ENCODE results near the gene NKIRAS2.

The NKIRAS2 gene

DNA sequence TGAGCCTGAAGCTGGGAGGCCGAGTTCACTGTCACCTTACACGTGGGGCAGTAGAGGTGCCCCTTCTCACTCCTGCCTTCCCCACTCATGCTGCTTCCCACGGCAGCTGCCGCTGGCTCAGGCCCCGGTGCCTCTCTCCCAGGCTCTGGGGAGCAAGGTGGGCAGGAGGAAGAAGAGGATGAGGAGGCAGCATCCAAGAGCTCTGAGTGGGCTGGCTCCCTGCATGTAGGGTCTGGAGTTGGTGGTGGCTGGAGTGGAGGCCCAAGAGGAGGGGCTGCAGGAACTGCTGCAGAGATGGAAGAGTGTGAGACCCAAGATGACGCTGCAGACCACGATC is 8.9 kb downstream of the NKIRAS2 start:
- TF ChIP-seq, protein P1, sequence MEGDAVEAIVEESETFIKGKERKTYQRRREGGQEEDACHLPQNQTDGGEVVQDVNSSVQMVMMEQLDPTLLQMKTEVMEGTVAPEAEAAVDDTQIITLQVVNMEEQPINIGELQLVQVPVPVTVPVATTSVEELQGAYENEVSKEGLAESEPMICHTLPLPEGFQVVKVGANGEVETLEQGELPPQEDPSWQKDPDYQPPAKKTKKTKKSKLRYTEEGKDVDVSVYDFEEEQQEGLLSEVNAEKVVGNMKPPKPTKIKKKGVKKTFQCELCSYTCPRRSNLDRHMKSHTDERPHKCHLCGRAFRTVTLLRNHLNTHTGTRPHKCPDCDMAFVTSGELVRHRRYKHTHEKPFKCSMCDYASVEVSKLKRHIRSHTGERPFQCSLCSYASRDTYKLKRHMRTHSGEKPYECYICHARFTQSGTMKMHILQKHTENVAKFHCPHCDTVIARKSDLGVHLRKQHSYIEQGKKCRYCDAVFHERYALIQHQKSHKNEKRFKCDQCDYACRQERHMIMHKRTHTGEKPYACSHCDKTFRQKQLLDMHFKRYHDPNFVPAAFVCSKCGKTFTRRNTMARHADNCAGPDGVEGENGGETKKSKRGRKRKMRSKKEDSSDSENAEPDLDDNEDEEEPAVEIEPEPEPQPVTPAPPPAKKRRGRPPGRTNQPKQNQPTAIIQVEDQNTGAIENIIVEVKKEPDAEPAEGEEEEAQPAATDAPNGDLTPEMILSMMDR (IDR thresholded peaks at IDR 0.05; ENCODE audit: borderline replicate concordance, insufficient read depth, low read depth, low read length) = no peak

DNA sequence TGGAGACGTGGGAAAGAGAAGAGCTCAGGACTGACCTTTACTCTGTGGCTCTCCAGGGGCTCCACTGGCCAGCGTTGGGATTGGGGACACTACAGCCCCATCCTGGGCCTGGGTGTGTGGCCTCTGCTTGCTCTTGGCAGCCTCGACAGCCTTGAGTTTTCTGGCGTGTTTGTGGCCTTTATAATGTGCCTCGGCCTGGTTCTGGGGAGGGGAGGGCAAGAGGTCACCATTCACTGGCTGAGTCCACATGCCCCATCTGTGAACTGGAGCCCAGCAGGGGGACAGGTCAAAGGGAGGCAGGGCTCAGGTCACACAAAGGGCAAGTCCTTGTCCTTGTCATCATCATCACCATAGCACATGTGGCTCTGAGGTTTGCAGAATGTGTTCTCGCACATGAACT is 11.7 kb downstream of the NKIRAS2 start:
- TF ChIP-seq, protein P1 (IDR thresholded peaks at IDR 0.05; ENCODE audit: borderline replicate concordance, insufficient read depth, low read depth, low read length) = no peak
- no peak overlapping the region for H3K4me3 ChIP-seq (ENCODE audit: low read depth, low read length)

More for the DNA sequence above, 8.9 kb downstream of the NKIRAS2 start:
- no peak overlapping the region for H3K4me3 ChIP-seq (ENCODE audit: low read depth, low read length)

DNA sequence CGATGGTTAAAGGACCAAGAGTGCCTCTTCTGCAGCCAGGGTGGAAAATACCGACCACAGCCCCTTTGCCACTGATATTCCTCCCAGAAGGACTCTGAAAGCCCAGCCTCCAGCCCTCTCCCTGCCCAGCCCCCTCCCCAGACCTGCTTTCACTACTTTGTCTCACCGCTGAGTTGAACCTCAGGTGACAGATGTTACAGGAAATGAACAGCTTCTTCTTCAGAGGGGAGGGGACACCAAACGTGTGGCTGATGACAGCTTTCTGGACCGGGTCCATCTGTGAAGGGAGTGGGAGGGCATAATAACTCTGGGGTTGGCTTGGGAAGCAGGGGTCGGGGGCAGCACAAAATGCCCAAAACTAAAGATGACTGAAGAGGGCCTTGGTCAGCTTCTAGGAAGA is 14.2 kb downstream of the NKIRAS2 start:
- TF ChIP-seq, protein P1 (IDR thresholded peaks at IDR 0.05; ENCODE audit: borderline replicate concordance, insufficient read depth, low read depth, low read length) = no peak
- H3K4me3 ChIP-seq (ENCODE audit: low read depth, low read length) = no peak overlapping the region

DNA sequence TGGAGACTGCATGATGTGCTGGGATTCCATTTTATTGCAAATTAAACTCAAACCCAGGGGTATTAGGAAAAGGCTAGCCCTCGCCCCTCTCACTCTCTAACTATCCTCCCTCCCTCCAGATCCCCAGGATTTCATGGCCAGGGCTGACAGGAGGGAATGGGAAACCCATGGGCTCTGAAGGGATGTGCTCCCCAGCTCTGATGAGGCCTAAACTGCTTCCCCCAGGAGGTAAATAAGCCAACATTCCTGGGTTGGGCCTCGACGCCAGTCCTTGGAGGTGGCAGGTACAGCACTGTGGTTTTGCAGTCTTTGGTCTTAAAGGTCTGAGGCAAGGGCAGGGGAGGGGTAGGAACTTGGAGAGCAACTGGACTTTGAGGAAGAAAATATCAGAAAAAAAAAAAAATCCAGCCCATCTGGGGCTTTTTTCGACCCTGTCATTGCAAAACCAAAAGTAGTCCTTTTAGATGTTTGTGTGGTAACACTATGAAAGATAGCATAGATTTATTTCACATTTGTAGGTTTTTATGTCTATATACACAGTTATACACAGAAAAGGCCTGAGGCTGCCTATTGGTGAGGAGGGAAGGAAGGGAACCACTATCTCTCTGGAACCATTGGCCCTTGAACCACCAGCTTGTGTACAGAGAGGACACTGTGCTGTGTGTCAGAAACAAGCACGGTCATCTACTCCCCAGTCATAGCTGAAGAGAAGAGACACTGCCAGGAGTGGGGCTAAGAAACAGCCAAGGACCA is 18.5 kb downstream of the NKIRAS2 start:
- H3K4me3 ChIP-seq (ENCODE audit: low read depth, low read length) = no peak overlapping the region
- TF ChIP-seq, protein P1 (IDR thresholded peaks at IDR 0.05; ENCODE audit: borderline replicate concordance, insufficient read depth, low read depth, low read length) = no peak

DNA sequence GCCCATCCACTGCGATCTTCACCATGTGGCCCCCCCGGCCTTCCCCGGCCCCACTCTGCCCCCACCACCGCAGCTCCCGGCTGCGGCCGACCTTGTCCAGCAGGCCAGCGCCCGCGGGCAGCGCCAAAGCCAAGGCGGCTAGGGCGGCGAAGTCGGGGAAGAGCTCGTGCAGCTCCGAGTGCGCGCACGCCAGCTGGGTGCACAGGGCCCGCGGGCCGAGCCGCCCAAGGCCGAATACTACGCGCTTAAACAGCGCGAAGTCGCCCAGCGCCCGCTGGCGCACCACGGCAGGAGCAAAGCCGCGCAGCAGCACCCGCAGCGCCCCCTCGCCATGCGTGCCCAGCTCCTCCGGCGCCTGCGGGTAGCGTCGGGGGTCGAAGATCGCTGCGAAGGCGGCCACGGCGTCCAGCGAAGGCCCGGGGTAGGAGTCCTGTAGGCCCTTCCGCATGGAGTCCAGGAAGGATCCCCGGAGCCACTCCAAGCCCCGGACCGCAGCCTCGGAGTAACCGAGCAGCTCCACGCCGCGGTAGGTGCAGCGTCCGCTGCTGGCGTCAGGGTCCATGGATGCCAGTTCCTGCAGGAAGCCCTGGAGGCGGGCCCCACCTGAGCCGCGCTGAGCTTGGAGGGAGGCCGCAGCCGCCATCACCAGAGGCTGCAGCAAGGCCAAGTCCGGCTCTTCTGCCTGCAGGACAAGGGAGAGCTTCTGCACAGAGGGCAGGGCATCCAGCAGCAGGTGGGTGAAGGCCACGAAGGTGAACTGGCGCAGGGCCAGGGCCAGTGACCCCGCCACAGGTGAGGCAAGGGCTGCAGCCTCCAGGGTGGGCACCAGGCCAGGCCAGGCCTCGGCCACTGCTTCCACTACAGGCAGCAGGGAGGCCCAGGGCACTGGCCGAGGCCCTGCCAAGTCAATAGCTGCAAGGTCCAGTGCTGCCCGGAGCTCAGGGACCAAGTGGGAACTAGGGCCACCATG is 20.2 kb downstream of the NKIRAS2 start:
- TF ChIP-seq, protein P1 (IDR thresholded peaks at IDR 0.05; ENCODE audit: borderline replicate concordance, insufficient read depth, low read depth, low read length) = no peak
- H3K4me3 ChIP-seq (ENCODE audit: low read depth, low read length) = no peak overlapping the region

DNA sequence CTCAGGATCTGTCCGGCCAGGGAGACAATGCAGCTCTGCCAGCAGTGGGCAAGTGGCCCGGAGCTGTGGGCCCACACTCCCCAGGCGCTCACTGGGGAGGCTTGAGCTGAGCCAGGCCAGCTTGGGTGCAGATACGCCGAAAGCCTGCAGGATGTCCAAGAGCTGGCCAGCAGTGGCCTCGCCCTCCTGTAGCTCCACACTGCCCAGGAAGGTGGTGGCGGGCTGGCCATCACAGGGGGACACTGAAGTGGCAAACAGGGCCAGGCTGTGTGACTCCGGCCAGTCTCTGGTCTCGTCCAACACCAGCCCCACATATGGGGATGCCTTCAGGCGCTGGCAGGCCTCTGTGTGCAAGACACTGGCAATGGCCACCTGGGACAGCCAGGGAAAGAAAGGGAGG is 20.9 kb downstream of the NKIRAS2 start:
- no peak overlapping the region for H3K4me3 ChIP-seq (ENCODE audit: low read depth, low read length)
- TF ChIP-seq, protein P1 (IDR thresholded peaks at IDR 0.05; ENCODE audit: borderline replicate concordance, insufficient read depth, low read depth, low read length) = no peak

Measured in GM12875 (cell line).